HEK293 (cell line): Measurements from ENCODE around the gene AK9.
A peak's percentile ranks its signal among the peaks of the same experiment; 100 is the strongest.

ENCODE experiments used
- GLIS2 ChIP-seq: fragments of 450-650 bp; formaldehyde crosslinking; IDR thresholded peaks from 2 replicates; pipeline ENCODE4 v1.5.1; 2016; ENCODE audit warnings: missing biosample characterization, missing genetic modification characterization
- SP2 ChIP-seq: fragments of 450-650 bp; formaldehyde crosslinking; IDR thresholded peaks from 2 replicates; pipeline ENCODE4 v1.5.1; 2016; ENCODE audit warnings: missing biosample characterization, missing genetic modification characterization
- WT1 ChIP-seq: fragments of 450-650 bp; formaldehyde crosslinking; IDR thresholded peaks from 2 replicates; pipeline ENCODE4 v1.5.1; 2016; ENCODE audit warnings: missing biosample characterization, missing genetic modification characterization
- ZBTB21 ChIP-seq: fragments of 450-650 bp; formaldehyde crosslinking; IDR thresholded peaks from 2 replicates; pipeline ENCODE4 v1.5.1; 2017; ENCODE audit warnings: missing biosample characterization, missing genetic modification characterization
- ZBTB48 ChIP-seq: fragments of 450-650 bp; formaldehyde crosslinking; IDR thresholded peaks from 2 replicates; pipeline ENCODE4 v1.5.1; 2016; ENCODE audit warnings: missing biosample characterization, missing genetic modification characterization
- ZBTB8A ChIP-seq: fragments of 450-650 bp; formaldehyde crosslinking; IDR thresholded peaks from 2 replicates; pipeline ENCODE4 v1.5.1; 2016; ENCODE audit warnings: missing biosample characterization, missing genetic modification characterization
- ZFP69B ChIP-seq: fragments of 450-650 bp; formaldehyde crosslinking; IDR thresholded peaks from 2 replicates; pipeline ENCODE4 v1.5.1; 2016; ENCODE audit warnings: missing biosample characterization, missing genetic modification characterization
- ZNF221 ChIP-seq: fragments of 450-650 bp; formaldehyde crosslinking; IDR thresholded peaks from 2 replicates; pipeline ENCODE4 v1.5.1; 2017; ENCODE audit warnings: missing biosample characterization, missing genetic modification characterization, borderline replicate concordance
- ZNF341 ChIP-seq: fragments of 450-650 bp; formaldehyde crosslinking; IDR thresholded peaks from 2 replicates; pipeline ENCODE4; 2016; ENCODE audit warnings: low read depth, missing biosample characterization, missing genetic modification characterization
- ZNF37A ChIP-seq: fragments of 450-650 bp; IDR thresholded peaks from 2 replicates; pipeline ENCODE4 v1.5.1; 2018; ENCODE audit warnings: missing biosample characterization, missing genetic modification characterization
- ZNF394 ChIP-seq: fragments of 450-650 bp; formaldehyde crosslinking; IDR thresholded peaks from 2 replicates; pipeline ENCODE4 v1.5.1; 2016; ENCODE audit warnings: missing biosample characterization, missing genetic modification characterization, mild to moderate bottlenecking, moderate library complexity, borderline replicate concordance
- ZNF677 ChIP-seq: fragments of 450-650 bp; IDR thresholded peaks from 2 replicates; pipeline ENCODE4 v1.5.0; 2018; ENCODE audit warnings: missing biosample characterization, mild to moderate bottlenecking, missing genetic modification characterization, moderate library complexity
- ZNF791 ChIP-seq: fragments of 450-650 bp; formaldehyde crosslinking; IDR thresholded peaks from 2 replicates; pipeline ENCODE4 v1.5.1; 2016; ENCODE audit warnings: missing biosample characterization, missing genetic modification characterization
- TF ChIP-seq, protein P1 (sequence below): fragments of 450-650 bp; formaldehyde crosslinking; IDR thresholded peaks from 2 replicates; pipeline ENCODE4 v1.5.1; 2016; ENCODE audit warnings: missing biosample characterization, missing genetic modification characterization
- TF ChIP-seq, protein P2 (sequence below): fragments of 450-650 bp; formaldehyde crosslinking; IDR thresholded peaks from 2 replicates; pipeline ENCODE4 v1.5.1; 2016; ENCODE audit warnings: missing biosample characterization, missing genetic modification characterization
- TF ChIP-seq, protein P3 (sequence below): fragments of 450-650 bp; formaldehyde crosslinking; IDR thresholded peaks from 2 replicates; pipeline ENCODE4 v1.5.1; 2017; ENCODE audit warnings: missing biosample characterization, missing genetic modification characterization
- TF ChIP-seq, protein P4 (sequence below): fragments of 450-650 bp; formaldehyde crosslinking; IDR thresholded peaks from 2 replicates; pipeline ENCODE4 v1.5.1; 2016; ENCODE audit warnings: missing biosample characterization, missing genetic modification characterization
- TF ChIP-seq, protein P5 (sequence below): fragments of 450-650 bp; formaldehyde crosslinking; IDR thresholded peaks from 2 replicates; pipeline ENCODE4 v1.5.1; 2016; ENCODE audit warnings: missing biosample characterization, missing genetic modification characterization

Gene AK9

DNA sequence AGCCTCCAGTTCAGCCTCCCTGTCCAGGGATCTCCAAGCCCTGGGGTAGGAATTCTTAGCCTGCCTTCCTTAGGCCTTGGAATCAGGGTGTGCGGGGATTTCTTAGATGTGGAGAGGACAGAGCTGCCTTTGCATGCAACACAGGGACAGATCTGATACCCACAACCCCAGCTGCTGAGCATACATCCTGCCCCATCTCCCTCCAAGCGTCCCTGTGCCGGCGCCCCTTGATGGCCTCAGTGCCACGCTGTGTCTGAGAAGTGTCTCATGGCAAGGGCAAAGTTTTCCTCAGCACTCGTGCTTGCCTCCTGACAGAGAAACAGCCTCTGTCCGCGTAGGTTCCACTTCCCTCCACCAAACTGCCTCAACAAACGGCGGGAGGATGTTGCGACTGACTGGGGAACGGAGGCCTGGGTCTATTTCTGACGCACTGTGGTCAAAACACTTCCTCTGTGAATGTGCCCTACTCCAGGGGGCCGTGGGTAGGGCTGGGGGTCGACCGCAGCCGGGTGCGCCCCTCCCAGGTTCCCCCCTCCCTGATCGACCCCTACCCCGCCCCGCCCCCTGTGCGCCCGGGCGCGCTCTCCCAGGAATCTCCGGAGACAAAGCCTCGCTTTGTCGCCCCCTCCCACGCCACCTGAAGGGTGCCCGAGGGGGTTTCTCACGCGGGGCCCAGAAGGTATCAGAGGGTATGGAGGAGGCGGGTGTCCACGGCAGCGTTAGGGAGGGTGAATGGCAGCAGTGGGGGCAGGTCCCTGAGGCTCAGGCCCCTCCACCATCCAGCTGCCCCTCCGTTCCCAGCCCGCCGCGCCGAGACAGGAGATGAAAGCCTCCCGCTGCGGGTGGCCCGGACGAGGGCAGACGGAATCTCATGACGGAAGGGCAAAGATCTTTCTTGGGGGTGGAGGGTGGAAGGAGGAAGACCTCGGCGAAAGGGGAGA lies 236.2 kb downstream of the AK9 start (continued):
- TF ChIP-seq, protein P1, sequence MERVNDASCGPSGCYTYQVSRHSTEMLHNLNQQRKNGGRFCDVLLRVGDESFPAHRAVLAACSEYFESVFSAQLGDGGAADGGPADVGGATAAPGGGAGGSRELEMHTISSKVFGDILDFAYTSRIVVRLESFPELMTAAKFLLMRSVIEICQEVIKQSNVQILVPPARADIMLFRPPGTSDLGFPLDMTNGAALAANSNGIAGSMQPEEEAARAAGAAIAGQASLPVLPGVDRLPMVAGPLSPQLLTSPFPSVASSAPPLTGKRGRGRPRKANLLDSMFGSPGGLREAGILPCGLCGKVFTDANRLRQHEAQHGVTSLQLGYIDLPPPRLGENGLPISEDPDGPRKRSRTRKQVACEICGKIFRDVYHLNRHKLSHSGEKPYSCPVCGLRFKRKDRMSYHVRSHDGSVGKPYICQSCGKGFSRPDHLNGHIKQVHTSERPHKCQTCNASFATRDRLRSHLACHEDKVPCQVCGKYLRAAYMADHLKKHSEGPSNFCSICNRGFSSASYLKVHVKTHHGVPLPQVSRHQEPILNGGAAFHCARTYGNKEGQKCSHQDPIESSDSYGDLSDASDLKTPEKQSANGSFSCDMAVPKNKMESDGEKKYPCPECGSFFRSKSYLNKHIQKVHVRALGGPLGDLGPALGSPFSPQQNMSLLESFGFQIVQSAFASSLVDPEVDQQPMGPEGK: peak; percentile 44; the same call in 1 of the 2 replicates
- TF ChIP-seq ZNF37A (tag by site-specific recombination): no peak
- TF ChIP-seq ZNF394 (tag by site-specific recombination): no peak
- peak; percentile 27 for TF ChIP-seq SP2
- TF ChIP-seq ZNF677 (tag by site-specific recombination): no peak
- TF ChIP-seq, protein P2, sequence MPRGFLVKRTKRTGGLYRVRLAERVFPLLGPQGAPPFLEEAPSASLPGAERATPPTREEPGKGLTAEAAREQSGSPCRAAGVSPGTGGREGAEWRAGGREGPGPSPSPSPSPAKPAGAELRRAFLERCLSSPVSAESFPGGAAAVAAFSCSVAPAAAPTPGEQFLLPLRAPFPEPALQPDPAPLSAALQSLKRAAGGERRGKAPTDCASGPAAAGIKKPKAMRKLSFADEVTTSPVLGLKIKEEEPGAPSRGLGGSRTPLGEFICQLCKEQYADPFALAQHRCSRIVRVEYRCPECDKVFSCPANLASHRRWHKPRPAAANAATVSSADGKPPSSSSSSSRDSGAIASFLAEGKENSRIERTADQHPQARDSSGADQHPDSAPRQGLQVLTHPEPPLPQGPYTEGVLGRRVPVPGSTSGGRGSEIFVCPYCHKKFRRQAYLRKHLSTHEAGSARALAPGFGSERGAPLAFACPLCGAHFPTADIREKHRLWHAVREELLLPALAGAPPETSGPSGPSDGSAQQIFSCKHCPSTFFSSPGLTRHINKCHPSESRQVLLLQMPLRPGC: no peak
- TF ChIP-seq ZNF791 (tag by site-specific recombination): no peak
- TF ChIP-seq, protein P3, sequence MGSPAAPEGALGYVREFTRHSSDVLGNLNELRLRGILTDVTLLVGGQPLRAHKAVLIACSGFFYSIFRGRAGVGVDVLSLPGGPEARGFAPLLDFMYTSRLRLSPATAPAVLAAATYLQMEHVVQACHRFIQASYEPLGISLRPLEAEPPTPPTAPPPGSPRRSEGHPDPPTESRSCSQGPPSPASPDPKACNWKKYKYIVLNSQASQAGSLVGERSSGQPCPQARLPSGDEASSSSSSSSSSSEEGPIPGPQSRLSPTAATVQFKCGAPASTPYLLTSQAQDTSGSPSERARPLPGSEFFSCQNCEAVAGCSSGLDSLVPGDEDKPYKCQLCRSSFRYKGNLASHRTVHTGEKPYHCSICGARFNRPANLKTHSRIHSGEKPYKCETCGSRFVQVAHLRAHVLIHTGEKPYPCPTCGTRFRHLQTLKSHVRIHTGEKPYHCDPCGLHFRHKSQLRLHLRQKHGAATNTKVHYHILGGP (tag by site-specific recombination): no peak
- TF ChIP-seq ZBTB48 (tag by site-specific recombination): 0 out of 2 replicates have a peak, but pooled peaks have one; percentile 46
- TF ChIP-seq ZBTB8A (tag by site-specific recombination): peak; percentile 6
- TF ChIP-seq ZFP69B (tag by site-specific recombination): no peak
- TF ChIP-seq ZBTB21 (tag by site-specific recombination): no peak
- peak; percentile 94 for TF ChIP-seq ZNF341 (tag by site-specific recombination)
- TF ChIP-seq ZNF221: no peak
- TF ChIP-seq GLIS2 (tag by site-specific recombination): peak; percentile 83
- TF ChIP-seq WT1 (tag by site-specific recombination): 0 out of 2 replicates have a peak, but pooled peaks have one; percentile 15
- TF ChIP-seq, protein P4, sequence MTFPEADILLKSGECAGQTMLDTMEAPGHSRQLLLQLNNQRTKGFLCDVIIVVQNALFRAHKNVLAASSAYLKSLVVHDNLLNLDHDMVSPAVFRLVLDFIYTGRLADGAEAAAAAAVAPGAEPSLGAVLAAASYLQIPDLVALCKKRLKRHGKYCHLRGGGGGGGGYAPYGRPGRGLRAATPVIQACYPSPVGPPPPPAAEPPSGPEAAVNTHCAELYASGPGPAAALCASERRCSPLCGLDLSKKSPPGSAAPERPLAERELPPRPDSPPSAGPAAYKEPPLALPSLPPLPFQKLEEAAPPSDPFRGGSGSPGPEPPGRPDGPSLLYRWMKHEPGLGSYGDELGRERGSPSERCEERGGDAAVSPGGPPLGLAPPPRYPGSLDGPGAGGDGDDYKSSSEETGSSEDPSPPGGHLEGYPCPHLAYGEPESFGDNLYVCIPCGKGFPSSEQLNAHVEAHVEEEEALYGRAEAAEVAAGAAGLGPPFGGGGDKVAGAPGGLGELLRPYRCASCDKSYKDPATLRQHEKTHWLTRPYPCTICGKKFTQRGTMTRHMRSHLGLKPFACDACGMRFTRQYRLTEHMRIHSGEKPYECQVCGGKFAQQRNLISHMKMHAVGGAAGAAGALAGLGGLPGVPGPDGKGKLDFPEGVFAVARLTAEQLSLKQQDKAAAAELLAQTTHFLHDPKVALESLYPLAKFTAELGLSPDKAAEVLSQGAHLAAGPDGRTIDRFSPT (tag by site-specific recombination): peak; percentile 59
- TF ChIP-seq, protein P5, sequence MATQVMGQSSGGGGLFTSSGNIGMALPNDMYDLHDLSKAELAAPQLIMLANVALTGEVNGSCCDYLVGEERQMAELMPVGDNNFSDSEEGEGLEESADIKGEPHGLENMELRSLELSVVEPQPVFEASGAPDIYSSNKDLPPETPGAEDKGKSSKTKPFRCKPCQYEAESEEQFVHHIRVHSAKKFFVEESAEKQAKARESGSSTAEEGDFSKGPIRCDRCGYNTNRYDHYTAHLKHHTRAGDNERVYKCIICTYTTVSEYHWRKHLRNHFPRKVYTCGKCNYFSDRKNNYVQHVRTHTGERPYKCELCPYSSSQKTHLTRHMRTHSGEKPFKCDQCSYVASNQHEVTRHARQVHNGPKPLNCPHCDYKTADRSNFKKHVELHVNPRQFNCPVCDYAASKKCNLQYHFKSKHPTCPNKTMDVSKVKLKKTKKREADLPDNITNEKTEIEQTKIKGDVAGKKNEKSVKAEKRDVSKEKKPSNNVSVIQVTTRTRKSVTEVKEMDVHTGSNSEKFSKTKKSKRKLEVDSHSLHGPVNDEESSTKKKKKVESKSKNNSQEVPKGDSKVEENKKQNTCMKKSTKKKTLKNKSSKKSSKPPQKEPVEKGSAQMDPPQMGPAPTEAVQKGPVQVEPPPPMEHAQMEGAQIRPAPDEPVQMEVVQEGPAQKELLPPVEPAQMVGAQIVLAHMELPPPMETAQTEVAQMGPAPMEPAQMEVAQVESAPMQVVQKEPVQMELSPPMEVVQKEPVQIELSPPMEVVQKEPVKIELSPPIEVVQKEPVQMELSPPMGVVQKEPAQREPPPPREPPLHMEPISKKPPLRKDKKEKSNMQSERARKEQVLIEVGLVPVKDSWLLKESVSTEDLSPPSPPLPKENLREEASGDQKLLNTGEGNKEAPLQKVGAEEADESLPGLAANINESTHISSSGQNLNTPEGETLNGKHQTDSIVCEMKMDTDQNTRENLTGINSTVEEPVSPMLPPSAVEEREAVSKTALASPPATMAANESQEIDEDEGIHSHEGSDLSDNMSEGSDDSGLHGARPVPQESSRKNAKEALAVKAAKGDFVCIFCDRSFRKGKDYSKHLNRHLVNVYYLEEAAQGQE (tag by site-specific recombination): no peak
